Common myeloid progenitor, CD34-positive (primary cell): Measurements from ENCODE around the gene SPATA17.

Experiments
- CTCF ChIA-PET: fragments of 350-600 bp; sonication (Branson Sonifier 250); formaldehyde crosslinking; loops from one replicate; lab custom pipeline; 2021; ENCODE audit warnings: antibody characterized with exemption; lab: Charles Lee
- POLR2A ChIA-PET: fragments of 350-600 bp; sonication (Branson Sonifier 250); formaldehyde crosslinking; loops from one replicate; lab custom pipeline; 2021; ENCODE audit warnings: antibody characterized with exemption; lab: Charles Lee
- DNase-seq, 3 donors: peaks; one replicate each; pipeline versions ENCODE4 v3.0.0 to v3.0.0-alpha.2; 2013
- H3K27ac ChIP-seq, 2 experiments: 1 replicate in 1 of 2; 2 replicates in 1 of 2; pipeline ENCODE4 v1.7.0; 2013; ENCODE audit warnings: inconsistent platforms in 2 of 2, low read length in 2 of 2, mild to moderate bottlenecking in 2 of 2, low read depth in 1 of 2, moderate library complexity in 1 of 2; ENCODE audit not compliant: severe bottlenecking in 2 of 2, insufficient read depth in 1 of 2, poor library complexity in 1 of 2
- H3K27me3 ChIP-seq, 5 experiments: replicated peaks in 2 of 5; 1 replicate in 3 of 5; 2 replicates in 2 of 5; pipeline versions ENCODE4 v1.6.1 to v1.7.0; 2013; ENCODE audit warnings: low read length in 4 of 5, mild to moderate bottlenecking in 2 of 5, moderate library complexity in 2 of 5, inconsistent platforms in 1 of 5; ENCODE audit not compliant: insufficient read depth in 5 of 5, control insufficient read depth in 4 of 5
- H3K36me3 ChIP-seq, 4 experiments: 1 replicate in 2 of 4; 2 replicates in 2 of 4; pipeline versions ENCODE4 v1.6.1 to v1.7.0; 2013; ENCODE audit warnings: low read length in 3 of 4, control low read depth in 1 of 4, mild to moderate bottlenecking in 1 of 4; ENCODE audit not compliant: control insufficient read depth in 4 of 4, insufficient read depth in 4 of 4
- H3K4me1 ChIP-seq, 4 experiments: 1 replicate in 3 of 4; 2 replicates in 1 of 4; pipeline versions ENCODE4 v1.6.1 to v1.7.1; 2013; ENCODE audit warnings: low read length in 3 of 4, mild to moderate bottlenecking in 3 of 4, control low read depth in 1 of 4, inconsistent platforms in 1 of 4, moderate library complexity in 1 of 4; ENCODE audit not compliant: control insufficient read depth in 4 of 4, insufficient read depth in 4 of 4; ENCODE audit errors: control extremely low read depth in 1 of 4
- H3K4me3 ChIP-seq, 7 experiments: 1 replicate in 4 of 7; 2 replicates in 3 of 7; pipeline versions ENCODE4 v1.5.1 to v1.7.0; 2013; ENCODE audit warnings: mild to moderate bottlenecking in 7 of 7, low read length in 6 of 7, moderate library complexity in 6 of 7, inconsistent platforms in 2 of 7, low read depth in 2 of 7, control low read depth in 1 of 7; ENCODE audit not compliant: insufficient read depth in 4 of 7, control insufficient read depth in 1 of 7; ENCODE audit errors: extremely low read depth in 1 of 7
- H3K9me3 ChIP-seq, 5 experiments: 1 replicate in 4 of 5; 2 replicates in 1 of 5; pipeline versions ENCODE4 v1.6.1 to v1.7.1; 2013; ENCODE audit warnings: low read length in 4 of 5, mild to moderate bottlenecking in 2 of 5, inconsistent platforms in 1 of 5, low read depth in 1 of 5, moderate library complexity in 1 of 5; ENCODE audit not compliant: control insufficient read depth in 4 of 5, insufficient read depth in 2 of 5; ENCODE audit errors: control extremely low read depth in 1 of 5
- WGBS: methylation state at CpG from one replicate; pipeline ENCODE4 v1.1.5; 2013; ENCODE audit not compliant: insufficient coverage; 5-methylcytosine and 5-hydroxymethylcytosine counted together

Gene SPATA17

DNA sequence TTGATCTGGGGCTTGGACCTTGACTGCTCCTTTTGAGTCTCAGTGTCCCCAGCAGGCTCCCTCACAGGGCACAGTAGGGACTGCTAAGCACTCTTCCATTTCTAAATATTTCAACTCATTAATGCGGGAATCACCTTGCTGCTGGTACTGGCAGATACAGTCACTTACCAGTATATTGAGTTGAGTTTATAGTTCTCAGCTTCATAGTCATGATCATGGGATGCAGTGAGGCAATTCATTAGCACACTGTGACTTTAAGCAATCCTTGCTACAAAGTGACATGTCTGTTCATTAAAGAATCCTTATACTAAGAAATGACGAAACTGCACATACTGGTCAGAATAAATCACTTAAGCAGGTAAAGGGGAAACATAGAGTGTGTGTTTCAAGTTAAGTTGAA, 240.8 kb downstream of the SPATA17 start:
- POLR2A ChIA-PET, result no interaction called here
- Histone ChIP-seq H3K4me1 (no peaks in the 10 kb centered on the region), H3K4me3 (no peak overlapping the region), H3K9me3 (no peaks in the 10 kb centered on the region), H3K27ac (no peak overlapping the region), H3K27me3 (no peaks in the 10 kb centered on the region), H3K36me3 (no peaks in the 10 kb centered on the region)
- CTCF ChIA-PET, result interaction anchor here (1.2 kb wide), 1 partner anchor 15 kb away, joined by 3 read pairs; no protein-coding TSS in a partner anchor
- DNase-seq, result no peak
- WGBS, result 83% methylated on average over 1 of the region's 2 CpGs

DNA sequence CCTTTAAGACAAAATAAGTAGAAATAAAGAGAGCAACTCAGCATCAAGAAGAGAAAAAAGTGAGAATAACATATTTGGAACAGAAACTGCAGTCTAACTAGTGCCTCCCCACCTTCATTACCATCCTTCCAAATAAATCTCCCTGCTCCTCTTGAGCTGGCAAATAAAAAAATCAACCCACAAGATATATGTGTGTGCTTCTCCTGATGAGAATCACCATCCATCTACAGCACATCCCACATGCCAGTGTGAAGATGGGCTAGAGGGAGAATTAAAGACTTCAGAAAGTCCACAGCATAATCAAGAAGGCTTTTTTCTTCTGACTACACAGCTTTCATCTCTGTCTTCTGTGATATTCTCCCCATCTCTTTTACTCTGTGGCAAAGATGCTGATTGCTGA, 244.1 kb downstream of the SPATA17 start:
- ChIA-PET CTCF (no interaction called here), POLR2A (no interaction called here)
- H3K4me1 ChIP-seq, result no peaks in the 10 kb centered on the region
- H3K4me3 ChIP-seq, result no peak overlapping the region
- H3K9me3 ChIP-seq, result no peaks in the 10 kb centered on the region
- no peaks in the 10 kb centered on the region for H3K36me3 ChIP-seq
- no peak for DNase-seq
- no peak overlapping the region for H3K27ac ChIP-seq
- no peaks in the 10 kb centered on the region for H3K27me3 ChIP-seq

DNA sequence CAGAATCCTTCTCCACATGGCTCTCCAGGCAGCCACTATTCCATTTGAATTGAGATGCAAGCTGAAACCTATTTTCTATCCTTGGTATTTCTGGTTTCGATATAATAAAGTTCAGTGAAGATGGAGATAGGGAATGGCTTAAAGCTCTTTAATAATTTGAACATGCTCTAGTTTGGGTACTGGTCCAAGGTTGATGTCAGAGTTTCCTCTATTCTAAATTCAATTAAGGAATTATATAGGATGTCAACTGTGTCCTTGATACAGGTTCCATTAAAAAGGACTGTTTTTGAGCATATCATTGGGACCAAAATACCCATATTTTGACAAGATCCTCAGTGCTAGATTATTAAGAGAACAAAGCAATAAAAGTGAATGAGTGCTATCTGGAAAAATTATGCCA, 245.3 kb downstream of the SPATA17 start:
- Histone ChIP-seq H3K9me3 (no peaks in the 10 kb centered on the region), H3K4me1 (no peaks in the 10 kb centered on the region), H3K27me3 (no peaks in the 10 kb centered on the region), H3K36me3 (no peaks in the 10 kb centered on the region), H3K4me3 (no peak overlapping the region), H3K27ac (no peak overlapping the region)
- no peak for DNase-seq
- CTCF ChIA-PET, result no interaction called here
- POLR2A ChIA-PET, result no interaction called here
- WGBS, result 100% methylated on average over 1 of the region's 1 CpG

DNA sequence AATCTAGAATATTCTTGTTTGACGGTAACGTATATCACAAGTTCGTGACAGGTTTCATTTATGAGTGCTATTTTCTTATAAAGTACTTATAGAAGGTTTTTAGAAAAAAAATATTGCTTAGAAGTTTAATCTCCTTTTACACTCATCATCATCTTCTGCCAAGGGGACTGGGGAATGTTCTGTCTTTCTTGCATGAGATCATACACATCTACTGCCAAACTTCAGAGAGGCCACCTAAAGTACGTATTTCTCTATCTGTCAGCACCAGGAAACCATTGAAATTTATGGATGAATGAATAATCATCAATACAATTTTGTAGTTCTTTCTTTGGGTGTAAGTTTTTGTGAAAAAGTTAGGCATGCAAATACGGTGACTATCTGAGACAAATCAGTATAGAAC, 245.8 kb downstream of the SPATA17 start:
- WGBS, result no CpG with 5 or more reads among the region's 5 CpGs
- DNase-seq, result no peak
- no peaks in the 10 kb centered on the region for H3K27me3 ChIP-seq
- no peak overlapping the region for H3K27ac ChIP-seq
- no peak overlapping the region for H3K4me3 ChIP-seq
- H3K9me3 ChIP-seq, result no peaks in the 10 kb centered on the region
- POLR2A ChIA-PET, result no interaction called here
- CTCF ChIA-PET, result no interaction called here
- no peaks in the 10 kb centered on the region for H3K4me1 ChIP-seq
- H3K36me3 ChIP-seq, result no peaks in the 10 kb centered on the region

DNA sequence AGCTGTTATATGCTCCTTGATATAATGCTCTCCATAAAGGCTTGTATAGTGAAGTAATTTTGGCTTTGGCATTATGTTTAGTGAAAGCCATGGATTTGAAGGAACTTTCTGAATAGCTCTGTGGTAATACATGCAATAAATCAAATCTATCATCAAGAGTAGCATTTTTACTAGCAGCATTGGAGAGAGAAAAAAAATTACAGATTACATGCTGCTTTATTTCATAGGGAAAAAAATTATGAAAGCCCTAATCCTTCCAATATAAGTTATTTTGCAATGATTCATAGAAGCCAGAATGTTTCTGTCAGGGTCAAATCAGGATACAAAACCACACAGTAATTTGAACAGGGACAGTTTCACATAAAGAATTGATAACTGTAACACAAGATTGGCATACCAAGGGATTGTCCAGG, 250.0 kb downstream of the SPATA17 start:
- Histone ChIP-seq H3K36me3 (no peaks in the 10 kb centered on the region), H3K4me1 (no peaks in the 10 kb centered on the region), H3K9me3 (no peaks in the 10 kb centered on the region), H3K27ac (no peak overlapping the region), H3K4me3 (no peak overlapping the region), H3K27me3 (no peaks in the 10 kb centered on the region)
- POLR2A ChIA-PET, result no interaction called here
- CTCF ChIA-PET, result no interaction called here
- no peak for DNase-seq

DNA sequence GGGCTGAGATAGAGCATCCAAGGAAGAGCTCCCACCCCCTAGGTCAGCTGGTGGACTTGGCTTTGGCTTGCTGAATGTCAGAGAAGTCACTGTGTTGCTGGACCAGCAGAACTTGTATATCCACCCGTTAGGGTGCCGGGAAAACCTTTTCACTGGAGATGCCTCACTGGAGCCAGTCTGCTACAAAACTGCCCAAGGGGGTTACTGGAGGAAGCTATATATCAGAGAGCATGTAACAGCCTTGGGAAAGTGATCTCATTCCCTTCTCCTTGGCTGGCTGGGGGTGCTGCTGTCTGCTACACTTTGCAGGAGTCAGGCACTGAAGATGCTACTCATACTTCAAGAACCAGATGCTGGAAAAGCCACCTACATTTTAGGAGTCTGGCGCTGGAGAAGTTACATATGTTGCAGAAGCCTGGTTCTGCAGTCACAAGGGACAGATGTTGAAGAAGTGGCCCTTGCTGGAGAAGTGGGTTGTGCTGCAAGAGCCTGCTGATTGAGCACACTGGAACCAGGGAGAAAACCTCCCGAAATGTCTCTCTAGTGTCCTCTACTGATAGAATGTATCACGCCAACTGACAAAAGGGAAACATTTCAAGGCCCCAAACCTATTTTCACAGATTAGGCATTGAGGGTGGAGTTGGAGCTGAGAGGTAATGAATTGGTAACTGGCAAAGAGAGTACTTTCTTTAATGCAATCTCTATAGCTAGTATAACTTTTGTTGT, 250.6 kb downstream of the SPATA17 start:
- Histone ChIP-seq H3K36me3 (no peaks in the 10 kb centered on the region), H3K27me3 (no peaks in the 10 kb centered on the region), H3K27ac (no peak overlapping the region), H3K9me3 (no peaks in the 10 kb centered on the region), H3K4me1 (no peaks in the 10 kb centered on the region), H3K4me3 (no peak overlapping the region)
- no peak for DNase-seq
- ChIA-PET CTCF (no interaction called here), POLR2A (no interaction called here)
- 76% methylated on average over 3 of the region's 5 CpGs for WGBS

DNA sequence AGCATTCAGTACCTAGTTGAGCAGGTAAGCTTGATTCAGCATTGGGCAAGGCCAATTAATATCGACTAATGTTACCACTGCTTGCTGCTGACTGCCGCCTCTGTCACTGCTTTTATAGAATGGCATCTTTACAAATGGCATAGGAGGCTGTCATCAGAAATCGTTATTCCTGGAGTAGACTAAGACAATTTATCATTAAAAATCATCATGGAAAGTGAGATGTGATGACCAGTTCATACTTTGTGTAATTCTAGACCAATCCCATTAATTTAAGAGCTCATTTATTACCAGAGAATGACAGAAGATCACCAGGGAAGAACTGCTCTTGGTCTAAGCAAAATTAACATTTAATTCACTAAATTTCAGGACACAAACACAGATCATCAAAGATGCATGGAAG, 254.0 kb downstream of the SPATA17 start:
- no peaks in the 10 kb centered on the region for H3K9me3 ChIP-seq
- no peak for DNase-seq
- no peaks in the 10 kb centered on the region for H3K27me3 ChIP-seq
- H3K27ac ChIP-seq, result no peak overlapping the region
- WGBS, result 75% methylated on average over 1 of the region's 3 CpGs
- CTCF ChIA-PET, result no interaction called here
- no peaks in the 10 kb centered on the region for H3K4me1 ChIP-seq
- no peaks in the 10 kb centered on the region for H3K36me3 ChIP-seq
- POLR2A ChIA-PET, result no interaction called here
- no peak overlapping the region for H3K4me3 ChIP-seq
